HepG2 (cell line): ENCODE data around the gene PRDM7. TPM values are rescaled to one million over a fixed set of nuclear protein-coding genes. Genes with fewer than 3 reads are reported as not detected.

Experiments
- CEBPZ ChIP-seq: IDR thresholded peaks from 2 replicates; pipeline ENCODE4 v1.6.1; 2012; ENCODE audit warnings: low read length, improper control_type of control experiment
- FOXP1 ChIP-seq, 2 experiments: fragments of 450-650 bp in 1 of 2; IDR thresholded peaks; 2 replicates each; pipeline ENCODE4 v1.6.1; 2017 to 2018; ENCODE audit warnings: antibody characterized with exemption in 1 of 2
- HOXA5 ChIP-seq: sonication (generic); formaldehyde crosslinking; IDR thresholded peaks from 2 replicates; pipeline ENCODE4 v1.4.0; 2020; ENCODE audit warnings: missing genetic modification reagents
- MBD4 ChIP-seq: IDR thresholded peaks from 2 replicates; pipeline ENCODE4 v1.6.1; 2012; ENCODE audit warnings: low read length, inconsistent platforms, borderline replicate concordance
- MLLT10 ChIP-seq: sonication (generic); formaldehyde crosslinking; IDR thresholded peaks from 2 replicates; pipeline ENCODE4 v1.4.0; 2020; ENCODE audit warnings: missing genetic modification reagents
- MZF1 ChIP-seq: sonication (generic); formaldehyde crosslinking; IDR thresholded peaks from 2 replicates; pipeline ENCODE4 v1.8.1; 2023; ENCODE audit warnings: mild to moderate bottlenecking, missing genetic modification reagents, borderline replicate concordance
- POGZ ChIP-seq: sonication (generic); formaldehyde crosslinking; IDR thresholded peaks from 2 replicates; pipeline ENCODE4 v1.4.0; 2020; ENCODE audit warnings: mild to moderate bottlenecking, missing genetic modification reagents
- SOX13 ChIP-seq, 3 experiments: fragments of 450-650 bp in 1 of 3; sonication (generic) in 1 of 3; formaldehyde crosslinking in 1 of 3; IDR thresholded peaks in 2 of 3; conservative IDR thresholded peaks in 1 of 3; 2 replicates each; pipeline versions ENCODE4 v1.5.0 to v1.6.1; 2016 to 2020; ENCODE audit warnings: antibody characterized with exemption in 1 of 3, mild to moderate bottlenecking in 1 of 3, missing compliant biosample characterization in 1 of 3, missing genetic modification reagents in 1 of 3, moderate library complexity in 1 of 3
- ZGPAT ChIP-seq: IDR thresholded peaks from 2 replicates; pipeline ENCODE4 v1.6.1; 2016; ENCODE audit warnings: mild to moderate bottlenecking
- ZNF18 ChIP-seq: sonication (generic); formaldehyde crosslinking; IDR thresholded peaks from 2 replicates; pipeline ENCODE4 v1.8.0; 2022; ENCODE audit warnings: mild to moderate bottlenecking, missing genetic modification reagents; ENCODE audit not compliant: insufficient replicate concordance
- ZNF230 ChIP-seq: sonication (generic); formaldehyde crosslinking; IDR thresholded peaks from 2 replicates; pipeline ENCODE4 v1.4.0; 2020; ENCODE audit warnings: mild to moderate bottlenecking, missing genetic modification reagents
- ZNF432 ChIP-seq: sonication (generic); formaldehyde crosslinking; IDR thresholded peaks from 2 replicates; pipeline ENCODE4 v1.5.0; 2020; ENCODE audit warnings: missing genetic modification reagents, mild to moderate bottlenecking, borderline replicate concordance
- ZNF513 ChIP-seq: sonication (generic); formaldehyde crosslinking; conservative IDR thresholded peaks from 2 replicates; pipeline ENCODE4 v1.5.0; 2020; ENCODE audit warnings: missing genetic modification reagents
- ZZZ3 ChIP-seq: sonication (generic); formaldehyde crosslinking; IDR thresholded peaks from 2 replicates; pipeline ENCODE4 v1.4.0; 2020; ENCODE audit warnings: missing genetic modification reagents, mild to moderate bottlenecking, borderline replicate concordance
- polyA plus RNA-seq, 8 experiments: library from polyadenylated mRNA; depleted of rRNA in 3 of 8; stranded (reverse) in 7 of 8; unstranded in 1 of 8; fragments of >200 nt; fragmentation: Illumina TruSeq in 4 of 8; extraction: Trizol in 4 of 8; gene quantifications; 2 replicates each; pipeline versions ENCODE4 v1.2.1 to v1.2.3, GENCODE V29; 2011 to 2016; ENCODE audit warnings: low read depth in 4 of 8, missing spikeins in 1 of 8, mixed read lengths in 1 of 8; ENCODE audit not compliant: insufficient read depth in 1 of 8
- total RNA-seq, 5 experiments: library from RNA; depleted of rRNA; stranded (reverse); fragments of >200 nt; fragmentation: Illumina TruSeq; extraction: Trizol; gene quantifications; 2 replicates each; pipeline ENCODE4 v1.2.3, GENCODE V29; 2016; ENCODE audit warnings: low read depth in 1 of 5
- TF ChIP-seq, protein P1 (sequence below): sonication (generic); formaldehyde crosslinking; IDR thresholded peaks from 2 replicates; pipeline ENCODE4 v1.8.0; 2022; ENCODE audit warnings: missing genetic modification reagents, mild to moderate bottlenecking, moderate library complexity, borderline replicate concordance
- TF ChIP-seq, protein P2 (sequence below): sonication (generic); formaldehyde crosslinking; IDR thresholded peaks from 2 replicates; pipeline ENCODE4 v1.5.0; 2020; ENCODE audit warnings: missing genetic modification reagents

PRDM7 gene
- total and polyA plus RNA-seq, 2 of the 13 experiments (the other 11 are each of a cell fraction or from before 2014, with no cell fraction given), result not detected

DNA sequence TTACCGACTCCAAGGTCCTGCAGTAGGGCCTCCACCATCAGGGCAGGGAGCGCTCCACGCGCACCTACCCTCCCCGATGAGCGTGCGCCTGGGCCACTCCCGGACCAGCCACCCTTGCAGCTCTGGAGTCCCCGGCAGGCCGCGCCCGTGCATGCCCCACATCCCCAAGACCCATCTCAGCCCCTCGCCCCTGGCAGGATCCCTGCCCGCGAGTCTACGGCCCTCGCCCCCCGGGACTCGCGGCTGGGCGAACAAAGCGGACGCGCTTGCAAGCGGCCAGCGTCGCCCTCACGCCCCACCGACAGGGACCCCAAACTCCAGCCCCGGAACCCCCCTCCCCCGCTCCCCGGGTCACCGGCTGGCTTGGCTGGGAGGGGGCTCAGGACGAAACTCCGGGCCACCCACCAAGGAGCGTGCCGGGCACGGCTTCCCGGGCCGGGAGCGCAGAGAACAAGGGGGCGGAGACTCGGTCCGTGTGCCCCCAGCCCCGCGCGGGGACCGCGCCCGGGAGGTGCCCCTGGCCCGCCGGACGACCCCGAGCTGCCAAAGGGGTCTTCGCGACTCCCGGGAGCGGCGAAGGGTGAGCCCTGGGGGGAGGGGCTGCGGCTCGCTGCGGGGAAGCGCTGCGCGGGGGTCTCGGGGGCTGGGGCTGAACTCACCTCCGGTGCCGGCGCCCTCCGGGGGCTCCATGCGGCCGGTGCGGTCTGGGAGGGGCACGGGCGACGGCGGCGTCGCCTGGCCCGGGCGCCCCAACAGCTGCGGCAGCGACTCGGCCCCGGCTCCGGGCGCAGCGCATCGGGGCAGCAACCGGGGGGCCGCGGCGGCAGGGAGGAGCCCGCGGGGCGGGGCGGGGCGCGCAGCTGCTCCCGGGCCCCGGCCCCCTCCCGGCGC, 58.2 kb downstream of the PRDM7 start, which contains the start of gene DBNDD1 (continued):
- TF ChIP-seq, protein P1, sequence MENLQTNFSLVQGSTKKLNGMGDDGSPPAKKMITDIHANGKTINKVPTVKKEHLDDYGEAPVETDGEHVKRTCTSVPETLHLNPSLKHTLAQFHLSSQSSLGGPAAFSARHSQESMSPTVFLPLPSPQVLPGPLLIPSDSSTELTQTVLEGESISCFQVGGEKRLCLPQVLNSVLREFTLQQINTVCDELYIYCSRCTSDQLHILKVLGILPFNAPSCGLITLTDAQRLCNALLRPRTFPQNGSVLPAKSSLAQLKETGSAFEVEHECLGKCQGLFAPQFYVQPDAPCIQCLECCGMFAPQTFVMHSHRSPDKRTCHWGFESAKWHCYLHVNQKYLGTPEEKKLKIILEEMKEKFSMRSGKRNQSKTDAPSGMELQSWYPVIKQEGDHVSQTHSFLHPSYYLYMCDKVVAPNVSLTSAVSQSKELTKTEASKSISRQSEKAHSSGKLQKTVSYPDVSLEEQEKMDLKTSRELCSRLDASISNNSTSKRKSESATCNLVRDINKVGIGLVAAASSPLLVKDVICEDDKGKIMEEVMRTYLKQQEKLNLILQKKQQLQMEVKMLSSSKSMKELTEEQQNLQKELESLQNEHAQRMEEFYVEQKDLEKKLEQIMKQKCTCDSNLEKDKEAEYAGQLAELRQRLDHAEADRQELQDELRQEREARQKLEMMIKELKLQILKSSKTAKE (CRISPR knock-in tag), result no peak
- TF ChIP-seq ZNF230 (CRISPR knock-in tag) (no peak), ZZZ3 (CRISPR knock-in tag) (no peak), POGZ (CRISPR knock-in tag) (no peak), FOXP1 (IDR thresholded peaks at IDR 0.05) (no peak), FOXP1 (CRISPR knock-in tag; IDR thresholded peaks at IDR 0.05) (no peak), ZNF432 (CRISPR knock-in tag) (no peak), ZNF18 (no peak), MLLT10 (no peak), ZGPAT (CRISPR knock-in tag) (peak; percentile 18; the same call in 1 of the 2 replicates), MZF1 (CRISPR knock-in tag) (no peak), HOXA5 (CRISPR knock-in tag) (no peak), MBD4 (no peak), SOX13 (IDR thresholded peaks at IDR 0.05) (no peak), SOX13 (CRISPR knock-in tag; conservative IDR thresholded peaks at IDR 0.05 in 1 of 2, IDR thresholded peaks at IDR 0.05 in 1 of 2) (no peak), CEBPZ (no peak), ZNF513 (0 out of 2 replicates have a peak, but pooled peaks have one; percentile 26)
- TF ChIP-seq, protein P2, sequence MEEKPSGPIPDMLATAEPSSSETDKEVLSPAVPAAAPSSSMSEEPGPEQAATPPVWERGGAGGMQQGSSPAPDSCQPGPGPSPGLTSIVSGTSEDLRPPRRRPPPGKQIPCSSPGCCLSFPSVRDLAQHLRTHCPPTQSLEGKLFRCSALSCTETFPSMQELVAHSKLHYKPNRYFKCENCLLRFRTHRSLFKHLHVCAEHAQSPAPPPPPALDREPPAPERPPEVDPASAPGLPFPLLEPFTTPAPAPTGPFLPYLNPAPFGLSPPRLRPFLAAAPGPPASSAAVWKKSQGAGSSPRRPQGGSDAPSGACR (CRISPR knock-in tag), result no peak
